NCI-H2227 (cell line): ENCODE measurements around the gene SUMO2.
"Not testable (repeated sequence)": the region's sequence is repeated elsewhere in the genome, so short reads cannot be mapped to it uniquely, and the experiment has no call there.

ENCODE experiments used
- DNase-seq: peaks from one replicate; lab custom pipeline; 2025; ENCODE audit not compliant: unreplicated experiment; lab: John Stamatoyannopoulos, UW

The SUMO2 gene

GRCh38 chr17:75182569-75183436, at the start of gene SUMO2:
TSS of gene SUMO2 (minus strand) at chr17:75182959. CDS start at chr17:75182834, 125 bp downstream.
- peak; percentile 98 for DNase-seq

DNA sequence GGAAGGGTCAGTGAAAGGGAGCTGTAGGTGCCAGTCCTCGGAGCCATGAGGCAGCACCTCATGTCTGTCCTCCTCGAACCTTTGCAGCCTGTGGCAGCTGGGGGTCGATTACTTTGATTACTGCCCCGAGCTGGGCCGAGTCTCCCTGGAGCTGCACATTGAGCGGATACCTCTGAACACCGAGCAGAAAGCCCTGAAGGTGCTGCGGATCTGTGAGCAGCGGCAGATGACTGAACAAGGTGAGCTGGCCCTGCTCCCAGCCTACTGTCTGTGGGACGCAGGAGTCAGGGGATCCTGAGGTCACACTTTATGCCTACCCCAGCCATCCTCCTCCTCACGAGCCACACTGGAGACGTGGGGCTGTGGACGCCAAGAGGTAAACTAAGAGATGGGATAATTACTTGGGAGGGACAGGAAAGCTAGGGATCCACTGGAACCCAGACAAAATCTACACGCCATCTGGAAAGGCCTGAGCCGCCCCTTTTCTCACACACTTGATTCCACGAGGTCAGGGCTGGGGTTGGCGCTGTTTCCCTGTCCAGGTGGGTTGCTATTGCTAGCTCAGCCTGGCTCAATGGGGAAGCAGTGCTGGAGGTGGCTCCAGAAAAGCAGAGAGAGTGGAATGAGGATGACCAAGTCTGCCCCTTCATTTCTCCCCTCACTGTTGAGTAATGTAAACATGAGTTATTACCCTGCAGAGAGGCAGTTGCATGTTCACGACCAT, 49.1 kb upstream of the SUMO2 start:
- DNase-seq, result no peak

GRCh38 chr17:75231071-75231470, 48.3 kb upstream of the SUMO2 start:
- DNase-seq, result no peak

DNA sequence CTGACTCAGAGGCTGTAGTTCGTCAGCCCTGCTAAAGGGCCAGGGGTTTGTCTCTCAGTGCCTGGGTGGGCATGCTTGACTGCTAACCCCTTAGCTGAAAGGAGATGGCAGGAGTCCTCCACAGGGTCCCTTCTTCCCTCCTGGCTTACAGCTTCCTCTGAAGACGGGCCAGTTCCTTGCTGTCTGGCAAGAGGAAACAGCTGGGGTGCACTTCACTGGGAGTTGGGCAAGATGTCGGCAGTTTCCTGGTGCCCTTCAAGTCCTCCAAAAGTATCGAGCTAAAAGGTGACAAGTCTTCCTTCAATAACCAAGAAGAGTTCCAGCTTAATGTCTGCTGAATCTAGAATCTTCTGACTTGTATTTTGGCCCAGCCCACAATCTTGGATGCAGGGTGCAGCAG, 46.1 kb upstream of the SUMO2 start:
- no peak for DNase-seq

DNA sequence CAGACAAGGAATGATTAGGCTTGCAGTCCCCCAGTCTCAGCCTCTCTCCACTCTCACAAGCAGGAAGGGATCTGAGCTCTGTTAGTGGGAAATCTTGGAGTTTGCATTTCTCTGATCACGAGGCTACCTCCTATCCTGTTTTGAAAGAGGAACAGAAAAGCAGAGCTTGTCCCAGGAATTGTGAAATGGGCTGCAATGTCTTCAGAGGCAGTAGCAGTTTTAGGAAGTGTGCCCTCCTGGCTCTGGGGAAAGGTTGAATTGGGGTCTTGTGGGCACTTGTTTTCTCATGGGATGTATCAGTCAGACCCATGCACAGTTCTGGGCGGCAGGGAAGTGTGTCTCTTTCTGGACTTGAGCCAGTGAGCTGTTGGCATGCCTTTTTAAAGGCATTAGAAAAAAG, 45.5 kb upstream of the SUMO2 start:
- DNase-seq, result no peak

DNA sequence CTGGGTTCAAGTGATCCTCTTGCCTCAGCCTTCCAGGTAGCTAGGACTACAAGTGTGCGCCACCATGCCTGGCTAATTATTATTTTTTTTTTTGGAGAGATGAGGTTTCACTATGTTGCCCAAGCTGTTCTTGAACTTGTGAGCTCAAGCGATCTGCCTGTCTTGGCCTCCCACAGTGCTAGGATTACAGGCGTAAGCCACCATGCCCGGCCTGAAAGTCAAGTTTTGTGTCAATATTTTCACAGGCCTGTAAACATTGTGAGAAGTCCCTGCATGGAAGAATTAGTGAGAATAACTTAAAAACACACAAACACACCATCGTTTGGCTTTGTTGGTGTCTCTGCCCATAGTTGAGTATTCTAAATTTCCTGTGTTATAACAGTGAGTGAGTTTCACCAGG, 45.0 kb upstream of the SUMO2 start:
- DNase-seq, result no peak

DNA sequence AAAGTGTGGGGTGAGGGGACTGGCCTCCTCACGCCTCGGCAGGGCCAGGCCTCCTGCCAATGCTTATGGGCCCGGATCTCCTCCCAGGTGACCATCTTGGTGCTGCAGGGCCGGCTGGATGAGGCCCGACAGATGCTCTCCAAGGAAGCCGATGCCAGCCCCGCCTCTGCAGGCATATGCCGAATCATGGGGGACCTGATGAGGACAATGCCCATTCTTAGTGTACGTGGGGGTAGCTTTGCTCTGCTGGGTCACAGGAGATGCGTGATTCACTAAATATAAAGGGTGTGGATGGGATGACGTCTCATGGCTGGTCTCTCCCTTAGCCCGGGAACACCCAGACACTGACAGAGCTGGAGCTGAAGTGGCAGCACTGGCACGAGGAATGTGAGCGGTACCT, 42.3 kb upstream of the SUMO2 start:
- no peak for DNase-seq

- no peak for DNase-seq
These were observed 37.1 kb upstream of the SUMO2 start for GRCh38 chr17:75219815-75220214.

DNA sequence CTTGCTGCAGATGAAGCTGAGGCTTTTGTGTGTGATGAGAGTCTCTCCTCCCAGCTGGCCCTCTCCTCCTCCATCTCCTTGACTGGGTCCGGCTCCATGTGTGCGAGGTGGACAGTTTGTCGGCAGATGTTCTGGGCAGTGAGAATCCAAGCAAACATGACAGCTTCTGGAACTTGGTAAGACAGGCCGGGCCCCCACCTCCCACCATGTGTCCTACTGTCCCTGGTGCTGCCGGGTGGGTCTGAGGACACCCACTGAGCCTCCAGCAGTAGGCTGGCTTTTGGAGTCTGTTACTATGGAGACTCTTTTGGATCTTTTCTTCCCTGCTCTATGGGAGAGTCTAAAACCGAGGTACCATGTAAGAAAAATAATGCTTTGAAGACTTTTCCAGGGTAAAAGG, 35.4 kb upstream of the SUMO2 start:
- DNase-seq, result no peak

DNA sequence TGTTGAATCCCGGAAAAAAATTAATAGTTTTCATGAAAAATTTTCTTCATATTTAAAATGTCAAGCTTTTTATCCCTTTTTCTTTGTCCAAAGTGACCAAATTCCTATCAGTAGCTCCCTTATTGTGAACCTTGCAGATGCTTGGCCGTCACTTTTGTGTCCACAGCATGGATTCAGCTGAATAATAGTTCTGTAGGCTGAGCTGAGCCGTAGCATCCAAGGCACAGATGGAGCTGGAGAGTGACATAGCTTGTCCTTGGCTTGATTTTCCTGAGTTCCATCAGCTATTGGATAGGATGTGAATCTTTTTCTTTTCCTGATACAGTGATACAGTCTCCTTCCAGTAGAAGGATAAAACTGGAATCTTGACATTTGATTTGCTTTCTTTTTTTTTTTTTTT, 26.3 kb upstream of the SUMO2 start:
- no peak for DNase-seq

DNA sequence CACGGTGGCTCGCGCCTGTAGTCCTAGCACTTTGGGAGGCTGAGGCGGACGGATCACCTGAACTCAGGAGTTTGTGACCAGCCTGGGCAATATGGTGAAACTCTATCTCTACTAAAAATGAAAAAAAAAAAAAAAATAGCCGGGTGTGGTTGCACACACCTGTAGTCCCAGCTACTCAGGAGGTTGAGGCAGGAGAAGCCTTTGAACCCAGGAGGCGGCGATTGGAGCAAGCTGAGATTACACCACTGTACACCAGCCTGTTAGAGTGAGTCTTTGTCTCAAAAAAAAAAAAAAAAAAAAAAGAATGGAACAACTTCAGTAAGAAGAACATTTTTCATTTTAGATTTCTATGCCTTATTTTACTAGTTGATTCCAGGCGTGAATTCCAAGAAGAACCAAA, 25.4 kb upstream of the SUMO2 start:
- DNase-seq, result no peak

DNA sequence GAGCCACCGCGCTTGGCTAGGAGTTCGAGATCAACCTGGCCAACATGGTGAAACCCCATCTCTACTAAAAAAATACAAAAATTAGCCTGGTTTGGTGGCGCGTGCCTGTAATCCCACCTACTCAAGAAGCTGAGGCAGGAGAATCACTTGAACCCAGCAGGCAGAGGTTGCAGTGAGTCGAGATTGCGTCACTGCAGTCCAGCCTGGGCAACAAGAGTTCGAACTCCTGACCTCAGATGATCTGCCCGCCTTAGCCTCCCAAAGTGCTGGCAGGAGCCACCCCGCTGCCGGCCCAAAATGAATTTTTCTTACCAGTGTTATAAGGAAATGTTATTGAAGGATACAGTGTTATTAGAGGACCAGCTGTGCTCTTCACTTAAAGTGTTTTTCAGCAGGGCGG, 25.0 kb upstream of the SUMO2 start:
- no peak for DNase-seq

- DNase-seq, result not testable (repeated sequence)
These were observed 24.3 kb upstream of the SUMO2 start for GRCh38 chr17:75207050-75207407.

DNA sequence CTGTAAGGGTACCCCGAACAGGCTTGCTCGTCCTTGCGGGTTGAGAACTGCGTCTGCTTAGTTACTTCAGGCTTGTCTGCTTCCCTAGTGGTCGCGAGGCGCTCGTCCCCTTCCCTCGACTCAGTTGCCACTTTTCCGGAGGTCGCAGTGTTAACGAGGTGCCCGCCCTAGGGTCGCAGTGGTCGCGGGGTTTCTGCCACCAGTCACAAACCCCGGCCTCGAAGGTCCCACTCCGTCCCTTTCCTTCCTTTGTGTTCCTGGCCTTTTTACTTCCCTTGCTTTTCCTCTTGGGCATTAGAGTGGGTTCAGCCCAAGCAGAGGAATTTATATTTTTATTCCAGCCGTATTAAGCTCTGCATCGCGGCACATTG, 23.0 kb upstream of the SUMO2 start:
- DNase-seq, result no peak

DNA sequence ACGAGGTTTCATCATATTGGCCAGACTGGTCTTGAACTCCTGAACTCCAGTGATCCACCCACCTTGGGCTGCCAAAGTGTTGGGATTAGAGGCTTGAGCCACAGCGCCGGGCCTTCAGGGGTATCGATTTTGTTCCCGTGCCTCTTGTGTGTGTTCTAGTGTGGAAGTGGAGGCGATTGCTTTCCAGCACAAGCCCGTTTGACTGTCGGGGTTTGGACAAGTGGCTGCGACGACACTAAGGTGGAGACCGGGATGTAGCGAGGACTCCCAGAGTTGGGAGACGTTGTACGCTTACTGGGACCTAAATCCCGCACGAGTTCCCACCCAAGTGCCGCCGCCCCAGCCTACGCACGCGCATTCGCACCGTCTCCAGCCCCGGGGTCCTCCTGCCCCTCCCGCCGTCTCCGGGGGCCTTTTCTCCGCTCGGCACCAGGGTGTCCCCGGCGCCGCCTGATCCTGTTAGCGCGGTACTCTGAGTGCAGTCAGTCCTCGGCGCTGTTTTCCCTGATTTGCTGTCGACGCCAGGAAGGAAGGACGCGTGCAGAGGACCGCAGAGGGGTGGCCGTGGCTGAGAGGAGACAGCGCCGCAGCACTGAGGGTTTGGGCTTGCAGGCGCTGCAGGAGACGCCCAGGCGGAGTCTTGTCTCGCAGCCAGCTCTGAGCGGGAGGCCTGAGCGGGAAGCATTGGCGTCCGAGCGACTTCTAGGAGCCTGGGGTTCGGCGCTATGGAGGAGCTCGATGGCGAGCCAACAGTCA, 22.5 kb upstream of the SUMO2 start, which contains the start of gene NUP85:
Gene NUP85 (plus strand): TSS at position 643 of the 756 bp plus-strand sequence. CDS start 83 bp downstream, at position 726.
- peak; percentile 96 for DNase-seq

DNA sequence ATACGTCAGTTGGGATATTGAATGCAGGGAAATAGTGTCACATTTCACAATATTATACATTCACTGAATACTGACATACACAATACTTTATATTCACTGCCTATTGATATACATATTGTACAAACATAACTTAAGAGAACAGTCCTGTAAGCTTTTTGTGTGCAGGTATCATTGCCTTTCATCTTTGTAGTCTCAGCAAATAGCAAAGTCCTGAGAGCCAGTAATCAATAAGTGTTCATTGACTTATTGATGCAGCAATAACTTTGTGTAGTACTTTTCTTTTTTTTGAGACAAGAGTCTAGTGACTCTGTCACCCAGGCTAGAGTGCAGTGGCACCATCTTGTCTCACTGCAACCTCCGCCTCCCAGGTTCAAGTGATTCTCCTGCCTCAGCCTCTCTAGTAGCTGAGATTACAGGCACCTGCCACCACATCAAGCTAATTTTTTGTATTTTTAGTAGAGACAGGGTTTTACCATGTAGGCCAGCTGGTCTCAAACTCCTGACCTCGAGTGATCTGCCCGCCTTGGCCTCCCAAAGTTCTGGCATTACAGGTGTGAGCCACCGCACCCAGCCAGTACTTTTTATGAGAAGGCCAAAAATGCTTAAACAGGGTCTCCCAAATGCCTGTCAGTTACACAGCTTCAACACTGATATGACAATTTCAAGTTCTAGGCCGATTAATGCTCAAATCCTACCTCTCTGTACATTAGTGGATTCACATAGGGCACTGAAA, 17.3 kb upstream of the SUMO2 start:
- DNase-seq, result no peak

DNA sequence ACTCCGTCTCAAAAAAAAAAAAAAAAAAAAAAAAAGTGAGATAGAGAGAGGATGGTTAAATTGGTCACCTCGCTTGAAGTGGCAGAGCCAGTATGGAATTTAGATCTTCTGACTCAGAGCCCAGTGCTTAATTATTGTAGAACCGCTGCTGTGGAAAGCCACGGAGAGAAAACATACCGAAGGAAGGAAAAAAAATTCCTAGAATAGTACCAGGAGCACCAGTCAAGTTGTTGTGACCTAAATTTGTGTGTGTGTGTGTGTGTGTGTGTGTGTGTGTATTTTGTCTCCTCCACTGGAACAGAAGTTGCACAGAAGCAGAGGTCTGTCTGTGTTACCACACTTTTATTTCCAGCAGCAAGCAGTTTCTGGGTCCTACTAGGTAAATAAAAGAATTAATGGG, 12.1 kb upstream of the SUMO2 start:
- DNase-seq, result no peak

- DNase-seq, result no peak
These were observed 8.8 kb upstream of the SUMO2 start for GRCh38 chr17:75191584-75191983.

GRCh38 chr17:75188614-75189013, 5.9 kb upstream of the SUMO2 start:
- DNase-seq, result no peak

DNA sequence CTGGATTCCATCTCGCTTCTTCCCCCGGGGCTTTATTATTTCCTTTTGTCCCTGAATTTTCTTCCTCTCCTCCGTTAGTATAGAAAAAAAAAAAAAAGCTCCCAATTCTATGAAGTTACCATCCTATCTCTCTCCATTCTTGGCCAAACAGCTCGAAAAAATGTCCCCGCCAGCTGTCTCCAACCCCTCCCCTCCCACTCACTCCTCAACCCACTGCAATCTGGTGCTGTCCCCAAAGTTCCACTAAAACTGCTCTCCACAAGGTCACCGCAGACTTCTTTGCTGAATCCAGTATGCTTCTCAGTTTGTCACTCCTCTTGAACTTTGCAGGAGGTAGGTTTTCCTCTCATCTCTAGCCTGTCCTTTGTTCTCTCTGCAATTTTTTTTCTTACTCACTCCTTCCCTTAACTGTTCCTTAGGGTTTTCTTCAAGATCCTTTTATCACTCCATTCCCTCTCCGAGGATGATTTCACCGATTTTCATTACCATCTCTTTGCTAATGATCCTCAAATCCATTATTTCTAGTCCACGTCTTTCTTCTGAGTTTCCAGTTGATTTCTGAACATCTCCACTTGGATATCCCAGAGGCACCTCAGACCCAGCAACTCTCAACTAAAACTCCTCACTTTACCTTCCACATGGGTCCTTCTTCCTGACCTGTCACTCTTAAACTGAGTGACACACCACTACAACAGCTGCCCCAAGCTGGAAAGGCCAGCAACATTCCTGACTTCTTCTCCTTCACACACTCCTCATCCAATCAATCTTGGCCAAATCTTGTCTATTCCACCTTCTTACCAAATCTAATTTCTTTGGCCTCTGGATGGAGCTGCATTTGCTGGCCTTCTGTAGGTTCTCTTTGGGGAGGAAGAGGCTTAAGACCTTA, 1.5 kb upstream of the SUMO2 start:
- no peak for DNase-seq
